SK-N-SH (cell line): ENCODE measurements around the gene THBS2. TPM values are rescaled to one million over a fixed set of nuclear protein-coding genes. Genes with fewer than 3 reads are reported as not detected.

Source experiments
- CTCF ChIA-PET: fragments of 300-600, 350-600 bp; formaldehyde crosslinking; extraction: SDS; loops from one replicate; lab custom pipeline; 2021; lab: Yijun Ruan, JAX
- POLR2A ChIA-PET: fragments of 350-600 bp; sonication (Branson Sonifier 250); formaldehyde crosslinking; extraction: SDS; loops from one replicate; lab custom pipeline; 2020; ENCODE audit warnings: antibody characterized with exemption, inconsistent platforms; lab: Yijun Ruan, JAX
- DNase-seq: peaks from one replicate; pipeline ENCODE4 v3.0.0; 2012
- H2AFZ ChIP-seq: fragments of 200-600 bp; sonication (generic); 2 replicates; pipeline ENCODE4 v1.8.1; 2016; ENCODE audit warnings: antibody characterized with exemption, mild to moderate bottlenecking, low read depth
- H3F3A ChIP-seq: fragments of 200-600 bp; sonication (generic); replicated peaks from 2 replicates; pipeline ENCODE3; 2016; ENCODE audit warnings: antibody characterized with exemption, mild to moderate bottlenecking; ENCODE audit not compliant: insufficient read depth
- H3K27ac ChIP-seq, 2 experiments: fragments of 200-500 bp in 1 of 2; fragments of 200-600 bp in 1 of 2; sonication (Bioruptor generic) in 1 of 2; sonication (generic), shearing (Covaris generic) in 1 of 2; 2 replicates each; pipeline versions ENCODE4 v1.5.1 to v1.6.1; 2014 to 2016; ENCODE audit warnings: low read depth in 2 of 2, inconsistent platforms in 1 of 2, low read length in 1 of 2, mild to moderate bottlenecking in 1 of 2, mixed read lengths in 1 of 2
- H3K27me3 ChIP-seq: fragments of 200-600 bp; sonication (generic), shearing (Covaris generic); 2 replicates; pipeline ENCODE4 v1.6.1; 2016; ENCODE audit warnings: mixed run types; ENCODE audit not compliant: insufficient read depth
- H3K36me3 ChIP-seq, 2 experiments: fragments of 200-500 bp in 1 of 2; fragments of 200-600 bp in 1 of 2; sonication (Bioruptor generic) in 1 of 2; sonication (generic) in 1 of 2; replicated peaks in 1 of 2; 2 replicates each; pipeline versions ENCODE3 to v1.5.1; 2014 to 2016; ENCODE audit warnings: low read length in 1 of 2, mild to moderate bottlenecking in 1 of 2; ENCODE audit not compliant: insufficient read depth in 2 of 2, control insufficient read depth in 1 of 2
- H3K4me1 ChIP-seq, 2 experiments: fragments of 200-500 bp in 1 of 2; fragments of 200-600 bp in 1 of 2; sonication (Bioruptor generic) in 1 of 2; sonication (generic), shearing (Covaris generic) in 1 of 2; 2 replicates each; pipeline versions ENCODE4 v1.5.1 to v1.6.1; 2014 to 2016; ENCODE audit warnings: low read depth in 1 of 2, low read length in 1 of 2, mixed run types in 1 of 2; ENCODE audit not compliant: insufficient read depth in 2 of 2, control insufficient read depth in 1 of 2
- H3K4me2 ChIP-seq: fragments of 200-600 bp; sonication (generic), shearing (Covaris generic); 2 replicates; pipeline ENCODE4 v1.6.1; 2017; ENCODE audit warnings: mixed run types
- H3K4me3 ChIP-seq, 2 experiments: fragments of 200-500 bp in 1 of 2; fragments of 200-600 bp in 1 of 2; sonication (Bioruptor generic) in 1 of 2; sonication (generic), shearing (Covaris generic) in 1 of 2; 2 replicates each; pipeline versions ENCODE4 v1.5.1 to v1.8.1; 2014 to 2016; ENCODE audit warnings: low read depth in 2 of 2, inconsistent platforms in 1 of 2, low read length in 1 of 2, mild to moderate bottlenecking in 1 of 2, mixed read lengths in 1 of 2, moderate library complexity in 1 of 2
- H3K79me2 ChIP-seq: fragments of 200-600 bp; sonication (generic); 2 replicates; pipeline ENCODE4 v1.8.1; 2017; ENCODE audit warnings: mild to moderate bottlenecking; ENCODE audit not compliant: insufficient read depth
- H3K9ac ChIP-seq: fragments of 200-600 bp; sonication (generic); 2 replicates; pipeline ENCODE4 v1.6.1; 2017; ENCODE audit warnings: mixed run types
- H3K9me2 ChIP-seq: fragments of 200-600 bp; sonication (generic); 2 replicates; pipeline ENCODE4 v1.6.1; 2017; ENCODE audit warnings: mixed run types
- H3K9me3 ChIP-seq: fragments of 200-600 bp; sonication (generic); 2 replicates; pipeline ENCODE4 v1.6.1; 2017; ENCODE audit warnings: mixed run types, mild to moderate bottlenecking, moderate library complexity
- H4K20me1 ChIP-seq: fragments of 200-600 bp; sonication (generic); 2 replicates; pipeline ENCODE4 v1.6.1; 2017; ENCODE audit warnings: mild to moderate bottlenecking, mixed run types; ENCODE audit not compliant: insufficient read depth
- CHD2 ChIP-seq: fragments of 150-350 bp; IDR thresholded peaks from 2 replicates; pipeline ENCODE4 v1.6.1; 2018; ENCODE audit warnings: low read length; ENCODE audit not compliant: partially characterized antibody
- FOXJ3 ChIP-seq: sonication (generic); formaldehyde crosslinking; IDR thresholded peaks from 2 replicates; pipeline ENCODE4 v1.5.1; 2020; ENCODE audit warnings: mild to moderate bottlenecking, missing genetic modification reagents
- FOXM1 ChIP-seq: IDR thresholded peaks from 2 replicates; pipeline ENCODE4 v1.4.0; 2012; ENCODE audit warnings: low read depth, mild to moderate bottlenecking
- IRF3 ChIP-seq: fragments of 150-350 bp; IDR thresholded peaks from 2 replicates; pipeline ENCODE4 v1.6.1; 2016; ENCODE audit warnings: mild to moderate bottlenecking, low read depth, low read length
- JUND ChIP-seq: IDR thresholded peaks from 2 replicates; pipeline ENCODE4 v1.4.0; 2012
- MXI1 ChIP-seq: IDR thresholded peaks from 2 replicates; pipeline ENCODE4 v1.6.1; 2012; ENCODE audit warnings: mild to moderate bottlenecking, low read depth, low read length, improper control_type of control experiment
- NFIC ChIP-seq: IDR thresholded peaks from 2 replicates; pipeline ENCODE4 v1.4.0; 2012; ENCODE audit warnings: borderline replicate concordance
- RXRA ChIP-seq: IDR thresholded peaks from 2 replicates; pipeline ENCODE4 v1.4.0; 2012; ENCODE audit warnings: low read depth, mild to moderate bottlenecking, borderline replicate concordance
- SIN3A ChIP-seq: IDR thresholded peaks from 2 replicates; pipeline ENCODE4 v1.6.1; 2012; ENCODE audit warnings: low read depth, mild to moderate bottlenecking, low read length, moderate library complexity, borderline replicate concordance
- TCF12 ChIP-seq: IDR thresholded peaks from 2 replicates; pipeline ENCODE4 v1.4.0; 2012
- USF1 ChIP-seq: IDR thresholded peaks from 2 replicates; pipeline ENCODE4 v1.4.0; 2012; ENCODE audit warnings: low read depth, borderline replicate concordance
- YY1 ChIP-seq: IDR thresholded peaks from 2 replicates; pipeline ENCODE4 v1.4.0; 2012; ENCODE audit warnings: low read depth, mild to moderate bottlenecking
- WGBS: methylation state at CpG from one replicate; pipeline ENCODE4 v1.1.6; 2017; ENCODE audit warnings: low lambda C conversion rate; 5-methylcytosine and 5-hydroxymethylcytosine counted together
- polyA plus RNA-seq, 3 experiments: library from polyadenylated mRNA; depleted of rRNA; stranded (reverse); fragments of >200 nt; gene quantifications; 2 replicates each; pipeline ENCODE4 v1.2.3, GENCODE V29; 2012
- TF ChIP-seq, protein P1 (sequence below): IDR thresholded peaks from 2 replicates; pipeline ENCODE4; 2012
- TF ChIP-seq, protein P2 (sequence below): IDR thresholded peaks from 2 replicates; pipeline ENCODE4 v1.4.0; 2012; ENCODE audit warnings: low read depth

THBS2 gene
- polyA plus RNA-seq, 1 of the 3 experiments (the other 2 are of a cell fraction): 166 TPM

DNA sequence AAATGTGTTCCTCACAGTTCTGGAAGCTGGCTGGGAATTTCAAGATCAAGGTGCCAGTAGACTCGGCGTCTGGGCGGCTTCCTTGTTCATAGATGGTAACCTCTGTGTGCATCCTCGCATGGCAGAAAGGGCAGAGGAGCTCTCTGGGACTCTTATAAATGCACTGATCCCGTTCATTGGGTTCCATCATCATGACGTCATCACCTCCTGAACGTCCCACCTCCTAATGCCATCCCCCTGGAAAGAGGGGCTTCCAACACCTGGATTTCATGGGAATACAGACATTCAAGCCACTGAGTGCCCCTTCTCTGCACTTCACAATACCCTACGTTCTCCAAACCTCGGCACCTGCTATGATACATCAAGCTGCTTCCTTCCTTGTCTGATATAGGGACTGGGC, 37.5 kb upstream of the THBS2 start:
- no peak overlapping the region for H3K4me2 ChIP-seq
- no peak for TF ChIP-seq YY1
- TF ChIP-seq, protein P1, sequence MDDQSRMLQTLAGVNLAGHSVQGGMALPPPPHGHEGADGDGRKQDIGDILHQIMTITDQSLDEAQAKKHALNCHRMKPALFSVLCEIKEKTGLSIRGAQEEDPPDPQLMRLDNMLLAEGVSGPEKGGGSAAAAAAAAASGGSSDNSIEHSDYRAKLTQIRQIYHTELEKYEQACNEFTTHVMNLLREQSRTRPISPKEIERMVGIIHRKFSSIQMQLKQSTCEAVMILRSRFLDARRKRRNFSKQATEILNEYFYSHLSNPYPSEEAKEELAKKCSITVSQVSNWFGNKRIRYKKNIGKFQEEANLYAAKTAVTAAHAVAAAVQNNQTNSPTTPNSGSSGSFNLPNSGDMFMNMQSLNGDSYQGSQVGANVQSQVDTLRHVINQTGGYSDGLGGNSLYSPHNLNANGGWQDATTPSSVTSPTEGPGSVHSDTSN: no peak
- TF ChIP-seq, all 33 proteins: peak for 0
- Histone ChIP-seq H3K9me2 (no peaks in the 10 kb centered on the region), H4K20me1 (no peaks in the 10 kb centered on the region), H3K9ac (no peak overlapping the region), H3K27me3 (no peaks in the 10 kb centered on the region), H3K4me1 (peaks cover 0 to 17% of the 10 kb centered on the region in 2 experiments; a peak in 3 of 4 replicates), H3K9me3 (0 out of 2 replicates have a peak, but pooled peaks cover 9% of the 10 kb centered on the region), H3K36me3 (no peaks in the 10 kb centered on the region), H3K79me2 (no peaks in the 10 kb centered on the region), H3F3A (peaks cover 11% of the 10 kb centered on the region), H3K27ac (no peak overlapping the region), H2AFZ (no peak overlapping the region), H3K4me3 (no peak overlapping the region)
- DNase-seq: no peak
- CTCF ChIA-PET: no interaction called here
- POLR2A ChIA-PET: no interaction called here
- 86% methylated on average over 9 of the region's 9 CpGs for WGBS

DNA sequence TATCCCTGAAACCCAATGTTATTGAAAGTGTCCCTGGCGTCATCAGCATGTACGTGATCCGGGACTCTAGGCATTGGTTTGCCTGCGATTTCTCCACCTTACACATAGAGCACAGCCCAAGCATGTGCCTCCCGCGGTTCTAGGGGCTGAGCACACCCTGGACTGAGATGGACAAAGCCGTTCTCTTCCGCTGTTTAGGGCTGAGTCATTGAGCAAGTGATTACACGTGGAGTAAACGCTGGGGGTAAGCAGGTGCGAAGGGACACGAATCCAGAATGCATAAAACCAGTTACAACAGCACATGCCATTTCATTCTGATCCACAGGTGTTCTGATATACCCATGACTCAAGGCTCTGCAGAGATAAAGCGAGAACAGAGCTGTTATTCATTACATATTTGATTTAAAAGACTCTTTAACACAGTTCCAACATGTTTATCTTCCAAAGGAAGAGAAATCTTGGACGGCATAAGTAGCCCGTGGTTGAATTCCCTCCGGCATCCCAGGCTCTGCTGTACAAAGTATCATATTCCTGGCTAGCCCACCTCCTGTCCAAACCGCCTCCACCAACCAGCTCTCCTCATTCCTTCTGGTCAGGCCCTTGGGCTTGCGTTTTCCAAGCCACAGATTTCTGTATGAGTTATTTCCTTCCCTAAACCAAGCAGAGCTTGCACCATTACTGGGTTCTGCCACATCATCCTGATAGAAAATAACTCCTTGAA, 36.1 kb upstream of the THBS2 start:
- Histone ChIP-seq H4K20me1 (no peaks in the 10 kb centered on the region), H3K4me2 (no peak overlapping the region), H3K27ac (0 out of 4 replicates have a peak overlapping the region, but pooled peaks of 1 of the 2 experiments have one; percentile 25), H3K4me1 (peaks cover 0 to 17% of the 10 kb centered on the region in 2 experiments; a peak in 3 of 4 replicates), H3K27me3 (no peaks in the 10 kb centered on the region), H3K9ac (no peak overlapping the region), H3K9me2 (no peaks in the 10 kb centered on the region), H2AFZ (peak overlapping the region; percentile 50; the same call in 1 of the 2 replicates), H3K36me3 (no peaks in the 10 kb centered on the region), H3K79me2 (no peaks in the 10 kb centered on the region), H3K4me3 (no peak overlapping the region), H3F3A (peaks cover 11% of the 10 kb centered on the region), H3K9me3 (0 out of 2 replicates have a peak, but pooled peaks cover 2% of the 10 kb centered on the region)
- 63% methylated on average over 18 of the region's 18 CpGs for WGBS
- no peak for DNase-seq
- TF ChIP-seq, protein P2, sequence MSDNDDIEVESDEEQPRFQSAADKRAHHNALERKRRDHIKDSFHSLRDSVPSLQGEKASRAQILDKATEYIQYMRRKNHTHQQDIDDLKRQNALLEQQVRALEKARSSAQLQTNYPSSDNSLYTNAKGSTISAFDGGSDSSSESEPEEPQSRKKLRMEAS: 0 out of 2 replicates have a peak, but pooled peaks have one; percentile 37
- TF ChIP-seq TCF12: peak; percentile 33
- no peak for TF ChIP-seq SIN3A
- TF ChIP-seq RXRA: no peak
- TF ChIP-seq FOXM1: no peak
- no peak for TF ChIP-seq CHD2
- TF ChIP-seq MXI1: no peak
- CTCF ChIA-PET: interaction anchor here (0.7 kb wide), 1 partner anchor 66 kb away, joined by 3 read pairs; no protein-coding TSS in a partner anchor
- POLR2A ChIA-PET: no interaction called here

GRCh38 chr6:169289257-169289618, 35.6 kb upstream of the THBS2 start:
- H3K36me3 ChIP-seq: no peaks in the 10 kb centered on the region
- ChIA-PET POLR2A (no interaction called here), CTCF (interaction anchor here (0.7 kb wide), 1 partner anchor 66 kb away, joined by 3 read pairs; no protein-coding TSS in a partner anchor)
- no peak overlapping the region for H3K4me2 ChIP-seq
- WGBS: 72% methylated on average over 5 of the region's 5 CpGs
- no peaks in the 10 kb centered on the region for H4K20me1 ChIP-seq
- peaks cover 0 to 17% of the 10 kb centered on the region in 2 experiments; a peak in 3 of 4 replicates for H3K4me1 ChIP-seq
- no peaks in the 10 kb centered on the region for H3K79me2 ChIP-seq
- no peaks in the 10 kb centered on the region for H3K9me2 ChIP-seq
- TF ChIP-seq MXI1 (no peak), FOXJ3 (CRISPR knock-in tag) (no peak), JUND (no peak), NFIC (no peak), IRF3 (no peak), USF1 (no peak)
- no peak overlapping the region for H3K4me3 ChIP-seq
- H2AFZ ChIP-seq: no peak overlapping the region
- H3F3A ChIP-seq: peaks cover 11% of the 10 kb centered on the region
- H3K27ac ChIP-seq: no peak overlapping the region
- H3K9ac ChIP-seq: no peak overlapping the region
- no peaks in the 10 kb centered on the region for H3K9me3 ChIP-seq
- no peak for DNase-seq
- no peaks in the 10 kb centered on the region for H3K27me3 ChIP-seq
